ENCODE measurements around the gene ACSS2.

ACSS2 gene

GRCh38 chr20:34915749-34916455 lies 39.5 kb downstream of the ACSS2 start:
- no peak for DNase-seq (ENCODE audit: low read depth)

- DNase-seq (ENCODE audit: low read depth): no peak
These were observed 40.5 kb downstream of the ACSS2 start for GRCh38 chr20:34916774-34917354.

- no peak for DNase-seq (ENCODE audit: low read depth)
These were observed 43.6 kb downstream of the ACSS2 start for GRCh38 chr20:34920055-34920454.

DNA sequence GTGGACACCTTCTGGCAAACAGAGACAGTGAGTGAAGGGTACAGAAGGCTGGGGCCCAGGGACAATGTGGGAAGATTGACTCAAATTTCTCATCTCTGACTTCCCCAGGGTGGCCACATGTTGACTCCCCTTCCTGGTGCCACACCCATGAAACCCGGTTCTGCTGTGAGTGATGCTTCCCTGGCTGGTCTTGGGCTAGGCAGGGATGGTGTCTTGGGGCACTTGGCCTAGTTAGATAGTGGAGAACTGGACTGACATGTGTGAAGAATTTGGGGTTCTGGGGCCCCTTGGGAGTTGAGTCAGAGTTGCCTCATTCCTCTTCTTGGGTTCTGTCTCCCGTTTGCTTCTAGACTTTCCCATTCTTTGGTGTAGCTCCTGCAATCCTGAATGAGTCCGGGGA lies 45.0 kb downstream of the ACSS2 start:
- DNase-seq (ENCODE audit: low read depth): no peak

DNA sequence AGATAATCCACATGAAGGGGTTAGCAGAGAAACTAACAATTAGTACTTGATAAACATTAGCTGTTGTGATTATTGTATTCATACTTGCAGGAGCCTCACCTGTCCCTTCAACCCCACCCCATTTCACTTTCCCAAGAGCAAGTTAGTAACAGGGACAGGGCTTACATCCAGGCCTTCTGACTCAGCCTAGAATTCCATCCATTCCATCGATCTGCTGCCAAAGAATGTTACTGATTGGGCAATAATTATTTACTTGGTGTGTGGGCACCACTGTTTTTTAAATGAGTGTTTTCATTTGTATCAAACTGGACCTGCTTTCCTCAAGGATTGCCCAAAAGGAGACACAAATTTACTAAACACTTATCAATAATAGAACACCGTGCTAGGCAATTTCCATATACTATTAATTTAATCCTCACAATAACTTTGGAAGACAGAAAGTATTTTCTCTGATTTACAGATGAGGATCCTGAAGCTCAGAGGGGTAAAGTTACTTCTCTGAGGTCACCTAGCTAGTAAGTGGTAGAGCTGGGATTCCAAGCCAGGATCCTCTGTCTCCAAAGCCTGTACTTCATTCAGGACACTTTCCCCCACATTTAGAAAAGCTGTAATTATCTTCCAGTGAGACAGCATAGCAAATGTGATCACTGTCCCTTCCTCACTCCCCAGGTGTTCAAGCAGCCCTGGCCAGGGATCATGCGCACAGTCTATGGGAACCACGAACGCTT lies 46.4 kb downstream of the ACSS2 start:
- DNase-seq (ENCODE audit: low read depth): no peak

GRCh38 chr20:34923414-34923813 lies 47.0 kb downstream of the ACSS2 start:
- DNase-seq (ENCODE audit: low read depth): no peak

DNA sequence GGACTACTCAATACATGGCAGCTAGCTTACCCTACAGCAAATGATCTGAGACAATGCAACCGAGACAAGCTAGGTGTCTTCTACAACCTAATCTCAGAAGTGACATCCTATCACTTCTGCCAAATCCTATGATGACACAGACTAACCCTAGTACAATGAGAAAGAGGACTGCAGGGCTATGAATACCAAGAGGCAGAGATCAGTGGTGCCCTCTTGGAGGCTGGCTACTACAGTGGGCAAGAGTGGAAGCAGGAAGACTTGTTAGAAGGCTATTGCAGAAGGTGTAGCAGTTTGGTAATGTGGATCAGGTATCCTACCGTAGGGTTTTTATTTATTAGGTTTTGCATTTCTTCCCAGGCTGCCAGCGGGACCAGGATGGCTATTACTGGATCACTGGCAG lies 48.9 kb downstream of the ACSS2 start:
- no peak for DNase-seq (ENCODE audit: low read depth)

GRCh38 chr20:34925981-34926380 lies 49.6 kb downstream of the ACSS2 start:
- DNase-seq (ENCODE audit: low read depth): no peak

GRCh38 chr20:34926581-34926980 lies 50.2 kb downstream of the ACSS2 start:
- DNase-seq (ENCODE audit: low read depth): no peak

DNA sequence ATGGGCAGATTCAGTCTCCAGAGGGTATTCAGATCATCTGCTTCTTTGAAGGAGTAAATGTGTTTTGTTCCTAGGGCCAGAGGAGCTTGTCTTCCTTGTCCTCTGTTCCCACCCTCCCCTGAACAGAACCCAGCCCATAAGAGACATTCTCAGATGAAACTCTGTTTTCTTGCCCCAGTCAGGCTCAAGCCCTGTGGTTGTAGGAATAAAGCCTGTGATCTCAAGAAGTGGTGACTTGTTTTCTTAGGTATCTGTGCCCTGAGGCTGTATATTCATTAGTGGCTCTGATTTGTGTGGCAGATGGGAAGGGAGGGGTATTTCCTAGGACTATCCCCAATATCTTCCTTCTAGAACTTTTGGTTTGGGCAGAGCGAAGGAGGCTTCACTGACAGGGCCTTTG lies 51.3 kb downstream of the ACSS2 start:
- DNase-seq (ENCODE audit: low read depth): no peak

DNA sequence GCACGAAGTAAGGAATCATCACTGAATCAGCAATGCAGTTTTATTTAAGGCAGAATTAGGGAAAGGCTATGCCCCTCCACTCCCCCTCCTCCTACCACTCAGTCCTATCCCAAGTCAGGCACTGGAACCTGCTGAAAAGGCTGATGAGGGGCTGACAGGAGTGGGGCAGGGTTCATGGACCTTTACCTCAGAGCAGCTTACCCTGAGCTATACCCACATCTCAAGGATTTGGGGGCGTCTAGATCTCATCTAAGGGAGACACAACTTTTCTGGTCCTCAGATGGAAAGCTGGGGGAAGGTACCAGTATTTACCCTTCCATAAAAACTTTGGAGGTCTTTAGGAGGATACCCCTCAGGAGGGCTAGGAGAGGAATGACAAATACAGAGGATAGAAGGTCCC lies 52.0 kb downstream of the ACSS2 start:
- no peak for DNase-seq (ENCODE audit: low read depth)

GRCh38 chr20:34931771-34932170 lies 55.4 kb downstream of the ACSS2 start:
- DNase-seq (ENCODE audit: low read depth): no peak

DNA sequence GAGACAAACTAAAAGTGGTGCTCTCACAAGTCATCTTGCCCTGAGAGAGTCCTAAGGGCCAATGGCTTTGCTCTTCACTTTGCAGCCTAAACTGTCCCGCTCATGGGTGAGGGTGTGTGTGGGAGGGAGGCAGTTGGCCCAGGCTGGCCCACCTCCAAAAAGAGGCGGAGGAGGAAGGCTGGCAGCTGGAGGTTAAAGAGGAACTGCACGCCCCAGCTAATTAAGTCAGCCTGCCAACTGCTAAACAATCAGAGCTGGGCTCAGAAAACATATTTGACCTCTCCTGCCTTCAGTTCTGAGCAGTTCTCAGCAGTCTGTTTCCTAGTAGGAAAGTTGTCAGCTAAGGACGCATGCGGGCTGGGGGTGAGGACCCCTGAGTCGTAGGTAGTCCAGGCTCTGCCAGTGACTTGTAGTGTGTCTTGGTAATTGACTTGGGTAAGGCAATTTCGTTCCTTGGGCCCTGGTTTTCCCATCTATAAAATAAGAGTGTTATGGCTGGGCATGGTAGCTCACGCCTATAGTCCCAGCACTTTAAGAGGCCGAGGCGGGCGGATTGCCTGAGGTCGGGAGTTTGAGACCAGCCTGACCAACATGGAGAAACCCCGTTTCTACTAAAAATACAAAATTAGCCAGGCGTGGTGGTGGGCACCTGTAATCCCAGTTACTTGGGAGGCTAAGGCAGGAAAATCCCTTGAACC lies 62.2 kb downstream of the ACSS2 start:
- no peak for DNase-seq (ENCODE audit: low read depth)

- DNase-seq (ENCODE audit: low read depth): no peak
These were observed 63.7 kb downstream of the ACSS2 start for GRCh38 chr20:34940081-34940481.

- DNase-seq (ENCODE audit: low read depth): no peak
These were observed 64.8 kb downstream of the ACSS2 start for GRCh38 chr20:34941226-34941625.

DNA sequence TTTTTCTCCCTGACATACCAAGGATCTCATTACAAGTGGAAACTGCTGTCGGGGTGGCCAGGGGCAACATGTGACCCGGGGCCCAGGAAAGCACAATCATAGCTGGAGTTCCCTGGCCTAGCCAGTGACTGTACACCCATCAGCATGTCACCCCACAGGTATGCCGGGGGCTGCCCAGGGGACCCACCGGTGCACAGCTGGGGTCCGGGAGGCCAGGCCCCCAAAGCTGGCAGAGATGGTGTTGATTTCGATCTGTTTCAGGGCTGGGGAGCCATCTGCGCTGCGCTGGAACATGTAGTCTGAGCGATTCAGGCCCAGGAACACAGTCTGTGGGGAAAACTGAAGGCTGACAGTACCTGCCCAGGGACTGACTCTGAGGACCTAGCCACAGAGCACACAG lies 65.9 kb downstream of the ACSS2 start:
- DNase-seq (ENCODE audit: low read depth): no peak

DNA sequence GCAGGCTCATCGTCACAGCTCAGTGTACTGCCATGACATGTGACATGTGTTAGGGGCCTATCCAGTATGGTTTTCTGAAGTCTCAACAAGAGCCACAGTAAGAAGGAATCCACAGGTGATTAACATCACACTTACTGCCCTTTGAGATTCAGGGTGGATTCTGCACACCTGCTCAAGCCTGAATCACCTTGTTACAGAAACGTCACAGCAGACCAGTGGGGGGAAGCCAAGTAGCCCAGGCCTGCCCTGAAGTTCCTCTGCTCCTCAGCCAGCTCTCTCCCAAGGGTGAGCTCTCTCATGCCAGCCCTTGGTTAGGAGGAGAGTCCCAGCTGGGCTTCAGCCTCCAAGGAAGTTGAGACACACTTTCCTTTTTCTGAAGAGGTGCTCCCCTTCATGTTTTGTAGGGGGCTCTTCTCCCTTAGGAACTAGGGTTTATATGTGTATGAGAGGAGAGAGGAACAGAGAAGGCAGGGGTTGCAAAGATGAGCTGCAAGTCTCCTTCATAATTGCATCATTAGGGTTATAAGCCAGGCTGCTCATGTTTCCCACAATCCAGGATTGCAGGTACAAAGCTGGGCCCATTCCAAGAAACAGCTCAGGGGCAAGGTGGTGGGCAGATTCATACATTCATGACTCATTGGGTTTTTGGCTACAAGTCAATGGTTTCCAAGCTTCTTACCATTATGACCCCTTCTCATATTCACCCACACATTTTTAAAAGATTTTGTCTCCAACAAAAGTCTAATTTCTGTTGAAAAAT lies 67.6 kb downstream of the ACSS2 start:
- DNase-seq (ENCODE audit: low read depth): no peak

GRCh38 chr20:34945315-34946077 lies 69.1 kb downstream of the ACSS2 start:
- no peak for DNase-seq (ENCODE audit: low read depth)

DNA sequence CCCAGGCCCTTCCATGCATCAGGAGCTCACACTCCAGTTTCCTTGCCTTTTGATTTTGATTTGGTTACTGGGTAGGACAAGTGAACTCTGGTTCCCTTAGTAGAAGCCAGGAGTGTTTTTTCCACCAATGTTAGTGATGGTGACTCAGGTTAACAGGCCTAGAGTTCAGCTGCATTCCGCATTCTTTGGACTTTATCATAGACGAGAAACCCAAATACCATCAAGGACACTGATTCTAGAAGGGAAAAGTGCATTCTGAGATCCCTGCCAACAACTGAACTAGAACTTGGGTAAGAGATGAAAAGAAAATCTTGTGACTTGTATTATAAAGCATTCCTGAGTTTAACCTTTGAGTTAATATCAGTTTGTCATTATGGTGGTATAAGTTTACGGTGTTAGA lies 70.2 kb downstream of the ACSS2 start:
- DNase-seq (ENCODE audit: low read depth): no peak

DNA sequence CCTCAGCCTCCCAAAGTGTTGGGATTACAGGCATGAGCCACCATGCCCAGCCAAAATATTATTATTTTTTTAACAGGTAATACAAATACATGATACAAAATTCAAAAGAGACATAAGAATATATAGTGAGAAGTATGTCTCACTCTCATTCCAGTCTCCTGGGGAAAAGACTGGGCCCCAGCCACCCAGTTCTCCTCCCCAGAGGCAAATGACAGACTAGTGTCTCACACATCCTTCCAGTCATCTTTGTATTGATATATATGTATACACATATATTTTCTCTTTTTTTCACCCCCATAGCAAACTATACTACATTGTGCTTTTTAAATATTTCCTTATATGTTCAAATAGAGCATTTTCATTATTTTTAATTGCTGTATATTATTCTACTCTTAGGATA lies 70.9 kb downstream of the ACSS2 start:
- DNase-seq (ENCODE audit: low read depth): no peak

DNA sequence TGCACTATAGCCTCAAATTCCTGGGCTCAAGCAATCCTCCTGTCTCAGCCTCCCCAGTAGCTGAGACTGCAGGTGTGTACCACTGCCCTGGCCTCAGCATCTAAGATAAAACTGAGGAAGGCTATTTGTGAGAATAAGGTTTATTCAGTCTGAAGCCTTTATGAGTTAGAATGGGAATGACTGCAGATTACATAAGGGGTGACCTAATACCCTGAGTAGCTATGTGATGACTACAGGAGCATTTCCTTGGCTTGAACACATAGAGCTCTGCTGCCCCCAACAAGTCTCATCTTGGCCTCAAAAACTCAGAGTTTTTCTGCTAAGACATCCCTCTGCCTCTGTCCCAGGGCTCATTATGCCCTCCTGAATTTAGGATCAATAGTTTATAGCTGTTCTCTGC lies 71.6 kb downstream of the ACSS2 start:
- no peak for DNase-seq (ENCODE audit: low read depth)
